Endodermal cell (in vitro differentiated cells): ENCODE measurements around the gene MPZL1. TPM values are rescaled to one million over a fixed set of nuclear protein-coding genes. Genes with fewer than 3 reads are reported as not detected.

Experiments
- DNase-seq: peaks from one replicate; pipeline ENCODE4 v3.0.0-alpha.2; 2017
- H3K27ac ChIP-seq: 2 replicates; pipeline ENCODE4 v1.5.1; 2013; ENCODE audit warnings: mild to moderate bottlenecking, low read depth, low read length, moderate library complexity
- H3K27me3 ChIP-seq: 2 replicates; pipeline ENCODE4 v1.6.1; 2013; ENCODE audit warnings: mild to moderate bottlenecking, low read length, moderate library complexity; ENCODE audit not compliant: insufficient read depth, control insufficient read depth, poor library complexity, severe bottlenecking
- H3K36me3 ChIP-seq: 2 replicates; pipeline ENCODE4 v1.7.0; 2013; ENCODE audit warnings: mild to moderate bottlenecking, low read length, moderate library complexity; ENCODE audit not compliant: control insufficient read depth, insufficient read depth
- H3K4me1 ChIP-seq: one replicate; pipeline ENCODE4 v1.7.0; 2013; ENCODE audit warnings: low read length; ENCODE audit not compliant: control insufficient read depth, insufficient read depth
- H3K4me3 ChIP-seq: 2 replicates; pipeline ENCODE4 v1.5.1; 2013; ENCODE audit warnings: mild to moderate bottlenecking, low read length, moderate library complexity
- H3K9ac ChIP-seq: 2 replicates; pipeline ENCODE4 v1.6.1; 2013; ENCODE audit warnings: mild to moderate bottlenecking, low read length, moderate library complexity; ENCODE audit not compliant: poor library complexity, severe bottlenecking; ENCODE audit errors: extremely low read depth
- H3K9me3 ChIP-seq: 2 replicates; pipeline ENCODE4 v1.6.1; 2013; ENCODE audit warnings: mild to moderate bottlenecking, low read length, moderate library complexity; ENCODE audit not compliant: control insufficient read depth
- H3K27ac Mint-ChIP-seq: 2 replicates; pipeline ENCODE4 v1.8.0; 2020; ENCODE audit warnings: mixed read lengths
- H3K27me3 Mint-ChIP-seq: 2 replicates; pipeline ENCODE4 v1.8.0; 2021; ENCODE audit warnings: mild to moderate bottlenecking, mixed read lengths; ENCODE audit not compliant: insufficient read depth
- H3K36me3 Mint-ChIP-seq: 2 replicates; pipeline ENCODE4 v1.8.0; 2020; ENCODE audit warnings: low read depth, mixed read lengths
- H3K4me1 Mint-ChIP-seq: 2 replicates; pipeline ENCODE4 v1.8.0; 2020; ENCODE audit warnings: mixed read lengths
- H3K4me3 Mint-ChIP-seq: 2 replicates; pipeline ENCODE4 v1.8.0; 2020; ENCODE audit warnings: mild to moderate bottlenecking, moderate library complexity, mixed read lengths
- H3K9me3 Mint-ChIP-seq: 2 replicates; pipeline ENCODE4 v1.8.0; 2020; ENCODE audit warnings: mild to moderate bottlenecking, mixed read lengths
- CTCF ChIP-seq: fragments of 200-600 bp; sonication (generic); conservative IDR thresholded peaks from 2 replicates; pipeline ENCODE4 v1.5.0; 2021; ENCODE audit warnings: antibody characterized with exemption, mild to moderate bottlenecking
- WGBS, 2 experiments: methylation state at CpG; one replicate each; pipeline versions ENCODE4 v1.1.5 to v1.1.7; 2013; ENCODE audit warnings: missing lambda C conversion rate in 2 of 2, mixed read lengths in 1 of 2; ENCODE audit not compliant: insufficient coverage in 1 of 2, insufficient read length in 1 of 2; 5-methylcytosine and 5-hydroxymethylcytosine counted together
- total RNA-seq, 2 donors: library from RNA; stranded (reverse); fragmentation: NEBNext Ultra II Directional in 1 of 2; extraction: Animal tissue kit (Norgen Biotek cat#: 25700) in 1 of 2; gene quantifications; 2 replicates in 1 of 2; 3 replicates in 1 of 2; pipeline ENCODE4 v1.2.1, GENCODE V29; 2021

The MPZL1 gene
- total RNA-seq, 2 donors from 2014 or later = 111 to 114 TPM

- Mint-ChIP-seq H3K36me3 (no peaks in the 10 kb centered on the region), H3K27me3 (no peaks in the 10 kb centered on the region), H3K9me3 (no peaks in the 10 kb centered on the region), H3K4me3 (no peak overlapping the region), H3K27ac (no peak overlapping the region), H3K4me1 (peaks cover 33% of the 10 kb centered on the region)
- no peak overlapping the region for H3K27ac ChIP-seq
- DNase-seq = no peak
- no peak overlapping the region for H3K4me3 ChIP-seq
- no peaks in the 10 kb centered on the region for H3K9me3 ChIP-seq
- no peaks in the 10 kb centered on the region for H3K4me1 ChIP-seq
- H3K9ac ChIP-seq = no peak overlapping the region
- H3K27me3 ChIP-seq = no peaks in the 10 kb centered on the region
- TF ChIP-seq CTCF = no peak
- 95 to 100% methylated on average over 1 to 2 of the region's 2 CpGs for WGBS, 2 experiments
- H3K36me3 ChIP-seq = no peaks in the 10 kb centered on the region
Observed at GRCh38 chr1:167750641-167751040, 28.9 kb downstream of the MPZL1 start.

GRCh38 chr1:167751676-167752075 is 29.9 kb downstream of the MPZL1 start:
- H3K36me3 ChIP-seq = no peaks in the 10 kb centered on the region
- Mint-ChIP-seq H3K27ac (no peak overlapping the region), H3K36me3 (no peaks in the 10 kb centered on the region), H3K4me1 (peaks cover 33% of the 10 kb centered on the region), H3K9me3 (no peaks in the 10 kb centered on the region), H3K27me3 (no peaks in the 10 kb centered on the region), H3K4me3 (no peak overlapping the region)
- no peak for DNase-seq
- no peak for TF ChIP-seq CTCF
- no peaks in the 10 kb centered on the region for H3K4me1 ChIP-seq
- no peak overlapping the region for H3K9ac ChIP-seq
- no peaks in the 10 kb centered on the region for H3K27me3 ChIP-seq
- no peak overlapping the region for H3K4me3 ChIP-seq
- H3K27ac ChIP-seq = no peak overlapping the region
- WGBS, 2 experiments = 92 to 96% methylated on average over 1 of the region's 1 CpG
- H3K9me3 ChIP-seq = no peaks in the 10 kb centered on the region

- Histone ChIP-seq H3K9ac (no peak overlapping the region), H3K4me3 (no peak overlapping the region), H3K4me1 (no peaks in the 10 kb centered on the region), H3K27ac (no peak overlapping the region), H3K27me3 (no peaks in the 10 kb centered on the region), H3K36me3 (no peaks in the 10 kb centered on the region), H3K9me3 (no peaks in the 10 kb centered on the region)
- no peak for TF ChIP-seq CTCF
- DNase-seq = no peak
- H3K4me1 Mint-ChIP-seq = peaks cover 37% of the 10 kb centered on the region
- H3K27me3 Mint-ChIP-seq = no peaks in the 10 kb centered on the region
- no peak overlapping the region for H3K4me3 Mint-ChIP-seq
- no peaks in the 10 kb centered on the region for H3K36me3 Mint-ChIP-seq
- no peak overlapping the region for H3K27ac Mint-ChIP-seq
- H3K9me3 Mint-ChIP-seq = no peaks in the 10 kb centered on the region
Observed at GRCh38 chr1:167752219-167752985, 30.6 kb downstream of the MPZL1 start.
